ENCODE data around the gene RPL3. TPM values are rescaled to one million over a fixed set of nuclear protein-coding genes. Genes with fewer than 3 reads are reported as not detected.
A peak's percentile ranks its signal among the peaks of the same experiment; 100 is the strongest.

RPL3 gene
- total and polyA plus RNA-seq, 2 experiments from 2014 or later, result 1,044 to 2,461 TPM

DNA sequence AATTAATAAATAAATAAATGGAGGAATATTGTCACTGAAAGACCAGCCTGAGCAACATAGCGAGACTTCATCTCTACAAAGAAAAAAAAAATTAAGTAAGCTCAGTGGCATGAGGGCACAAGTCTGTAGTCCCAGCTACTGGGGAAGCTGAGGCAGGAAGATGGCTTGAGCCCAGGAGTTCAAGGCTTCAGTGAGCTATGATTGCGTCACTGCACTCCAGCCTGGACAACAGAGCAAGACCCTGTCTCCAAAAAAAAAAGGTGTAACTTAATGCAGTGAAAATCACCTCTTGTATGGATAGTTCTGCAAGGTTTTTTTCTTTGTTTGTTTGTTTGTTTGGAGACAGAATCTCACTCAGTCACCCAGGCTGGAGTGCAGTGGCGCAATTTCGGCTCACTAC, 25.8 kb upstream of the RPL3 start:
- H3K4me2 ChIP-seq, result no peak overlapping the region
- no peaks in the 10 kb centered on the region for H3K9me2 ChIP-seq (replicated peaks; ENCODE audit: insufficient read depth)
- 98% methylated on average over 4 of the region's 4 CpGs for WGBS (ENCODE audit: low lambda C conversion rate, missing lambda C conversion rate)
- no peaks in the 10 kb centered on the region for H3K27me3 ChIP-seq
- no peaks in the 10 kb centered on the region for H3K9me3 ChIP-seq (ENCODE audit: low read depth)
- H4K20me1 ChIP-seq (ENCODE audit: insufficient read depth, poor library complexity, severe bottlenecking), result no peaks in the 10 kb centered on the region
- no peak for DNase-seq (ENCODE audit: low spot score)
- peaks cover 12% of the 10 kb centered on the region for H3K79me2 ChIP-seq
- peaks cover 10% of the 10 kb centered on the region for H3K4me1 ChIP-seq (ENCODE audit: insufficient read depth)
- no peaks in the 10 kb centered on the region for H3K36me3 ChIP-seq (replicated peaks; ENCODE audit: insufficient read depth, low read depth)
- TF ChIP-seq EZH2phosphoT487 (IDR thresholded peaks at IDR 0.05; ENCODE audit: low read depth, severe bottlenecking, unreplicated experiment) (no peak), EZH2 (IDR thresholded peaks at IDR 0.05; ENCODE audit: borderline replicate concordance) (no peak)
- TF ChIP-seq, protein P1, sequence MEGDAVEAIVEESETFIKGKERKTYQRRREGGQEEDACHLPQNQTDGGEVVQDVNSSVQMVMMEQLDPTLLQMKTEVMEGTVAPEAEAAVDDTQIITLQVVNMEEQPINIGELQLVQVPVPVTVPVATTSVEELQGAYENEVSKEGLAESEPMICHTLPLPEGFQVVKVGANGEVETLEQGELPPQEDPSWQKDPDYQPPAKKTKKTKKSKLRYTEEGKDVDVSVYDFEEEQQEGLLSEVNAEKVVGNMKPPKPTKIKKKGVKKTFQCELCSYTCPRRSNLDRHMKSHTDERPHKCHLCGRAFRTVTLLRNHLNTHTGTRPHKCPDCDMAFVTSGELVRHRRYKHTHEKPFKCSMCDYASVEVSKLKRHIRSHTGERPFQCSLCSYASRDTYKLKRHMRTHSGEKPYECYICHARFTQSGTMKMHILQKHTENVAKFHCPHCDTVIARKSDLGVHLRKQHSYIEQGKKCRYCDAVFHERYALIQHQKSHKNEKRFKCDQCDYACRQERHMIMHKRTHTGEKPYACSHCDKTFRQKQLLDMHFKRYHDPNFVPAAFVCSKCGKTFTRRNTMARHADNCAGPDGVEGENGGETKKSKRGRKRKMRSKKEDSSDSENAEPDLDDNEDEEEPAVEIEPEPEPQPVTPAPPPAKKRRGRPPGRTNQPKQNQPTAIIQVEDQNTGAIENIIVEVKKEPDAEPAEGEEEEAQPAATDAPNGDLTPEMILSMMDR (IDR thresholded peaks at IDR 0.05; ENCODE audit: poor library complexity), result no peak
- no peak overlapping the region for H3K27ac ChIP-seq
- no peak overlapping the region for H2AFZ ChIP-seq
- no peak overlapping the region for H3K4me3 ChIP-seq

DNA sequence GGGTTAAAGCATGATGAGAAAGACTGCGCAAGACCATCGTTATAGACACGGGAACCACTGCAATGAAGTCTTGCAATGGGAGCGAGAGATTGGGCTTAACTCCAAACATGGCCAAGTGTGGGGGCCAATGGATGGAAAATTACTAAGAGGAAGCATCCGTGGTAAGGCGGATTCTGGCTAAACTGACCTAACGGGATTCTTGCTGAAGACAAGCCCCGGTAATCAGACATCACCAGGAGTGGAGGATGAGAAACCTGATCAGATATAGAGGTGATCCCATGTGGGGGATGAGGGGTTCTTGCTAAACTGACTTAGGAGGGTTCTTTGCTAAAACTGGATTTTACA, 24.6 kb upstream of the RPL3 start:
- peaks cover 7% of the 10 kb centered on the region for H3K4me1 ChIP-seq (ENCODE audit: insufficient read depth)
- no peak for DNase-seq (ENCODE audit: low spot score)
- no peaks in the 10 kb centered on the region for H3K36me3 ChIP-seq (replicated peaks; ENCODE audit: insufficient read depth, low read depth)
- no peak overlapping the region for H2AFZ ChIP-seq
- no peaks in the 10 kb centered on the region for H3K9me2 ChIP-seq (replicated peaks; ENCODE audit: insufficient read depth)
- WGBS (ENCODE audit: low lambda C conversion rate, missing lambda C conversion rate), result 70% methylated on average over 8 of the region's 8 CpGs
- H3K4me2 ChIP-seq, result no peak overlapping the region
- H3K9me3 ChIP-seq (ENCODE audit: low read depth), result no peaks in the 10 kb centered on the region
- H3K27ac ChIP-seq, result no peak overlapping the region
- no peaks in the 10 kb centered on the region for H4K20me1 ChIP-seq (ENCODE audit: insufficient read depth, poor library complexity, severe bottlenecking)
- no peak for TF ChIP-seq EZH2 (IDR thresholded peaks at IDR 0.05; ENCODE audit: borderline replicate concordance)
- TF ChIP-seq EZH2phosphoT487 (IDR thresholded peaks at IDR 0.05; ENCODE audit: low read depth, severe bottlenecking, unreplicated experiment), result no peak
- TF ChIP-seq, protein P1 (IDR thresholded peaks at IDR 0.05; ENCODE audit: poor library complexity), result no peak
- H3K27me3 ChIP-seq, result no peaks in the 10 kb centered on the region
- no peak overlapping the region for H3K4me3 ChIP-seq
- peaks cover 6% of the 10 kb centered on the region for H3K79me2 ChIP-seq

DNA sequence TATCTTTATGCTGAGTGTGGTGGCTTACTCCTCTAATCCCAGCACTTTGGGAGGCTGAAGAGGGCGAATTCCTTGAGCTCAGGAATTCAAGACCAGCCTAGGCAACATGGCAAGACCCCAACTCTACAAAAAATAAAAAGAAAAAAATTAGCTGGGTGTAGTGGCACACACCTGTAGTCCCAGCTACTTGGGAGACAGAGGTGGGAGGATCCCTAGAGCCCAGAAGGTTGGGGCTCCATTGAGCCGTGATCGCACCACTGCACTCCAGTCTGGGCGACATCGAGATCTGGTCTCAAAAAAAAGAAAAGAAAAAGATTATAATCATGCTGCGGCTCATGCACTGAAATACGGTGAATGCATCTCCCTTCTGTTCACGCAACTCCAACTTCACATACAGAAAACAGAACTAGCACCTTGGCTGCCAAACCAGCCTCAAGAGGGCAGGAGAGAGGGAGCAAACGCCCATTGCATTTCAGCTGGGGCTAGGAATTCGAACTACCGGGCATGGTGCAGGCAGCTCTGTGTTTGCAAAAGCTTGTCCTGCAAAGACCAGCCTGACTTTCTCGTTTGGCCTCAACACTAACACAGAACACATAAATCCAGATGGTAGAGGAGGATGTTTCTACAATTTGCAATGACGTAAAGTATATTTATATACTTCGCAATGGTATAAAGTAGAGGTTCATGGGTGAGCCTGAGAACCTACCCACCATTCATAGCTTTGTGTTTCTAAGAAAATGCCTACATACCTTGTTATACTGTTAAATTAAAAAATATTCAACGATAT, 24.0 kb upstream of the RPL3 start:
- Histone ChIP-seq H3K4me3 (no peak overlapping the region), H3K9me2 (replicated peaks; ENCODE audit: insufficient read depth) (no peaks in the 10 kb centered on the region), H3K27ac (no peak overlapping the region), H3K9me3 (ENCODE audit: low read depth) (no peaks in the 10 kb centered on the region), H4K20me1 (ENCODE audit: insufficient read depth, poor library complexity, severe bottlenecking) (no peaks in the 10 kb centered on the region), H3K27me3 (no peaks in the 10 kb centered on the region), H3K4me2 (peak overlapping the region; percentile 57), H3K36me3 (replicated peaks; ENCODE audit: insufficient read depth, low read depth) (no peaks in the 10 kb centered on the region), H2AFZ (no peak overlapping the region), H3K79me2 (peaks cover under 1% of the 10 kb centered on the region), H3K4me1 (ENCODE audit: insufficient read depth) (peaks cover 5% of the 10 kb centered on the region)
- 32% methylated on average over 15 of the region's 15 CpGs for WGBS (ENCODE audit: low lambda C conversion rate, missing lambda C conversion rate)
- TF ChIP-seq EZH2 (IDR thresholded peaks at IDR 0.05; ENCODE audit: borderline replicate concordance), result no peak
- no peak for TF ChIP-seq EZH2phosphoT487 (IDR thresholded peaks at IDR 0.05; ENCODE audit: low read depth, severe bottlenecking, unreplicated experiment)
- TF ChIP-seq, protein P1 (IDR thresholded peaks at IDR 0.05; ENCODE audit: poor library complexity), result peak; percentile 81
- peak; percentile 85 for DNase-seq (ENCODE audit: low spot score)
